Uterus (tissue), 4 donors: Measurements from ENCODE around the gene PLA2G2D. TPM values are rescaled to one million over a fixed set of nuclear protein-coding genes. Genes with fewer than 3 reads are reported as not detected.

Experiments used
- DNase-seq, 2 donors: peaks; one replicate each; pipeline ENCODE4 v3.0.0-alpha.2; 2019 to 2020
- H3K27ac ChIP-seq, 2 donors: fragments of 200-600 bp; sonication (generic); 1 replicate in 1 of 2; 2 replicates in 1 of 2; pipeline ENCODE4 v1.5.1; 2016 to 2018
- H3K27me3 ChIP-seq, 2 donors: fragments of 200-600 bp; sonication (generic); one replicate each; pipeline ENCODE4 v1.5.1; 2018 to 2019; ENCODE audit warnings: control low read depth in 1 of 2
- H3K36me3 ChIP-seq, 2 donors: fragments of 200-600 bp; sonication (generic); one replicate each; pipeline ENCODE4 v1.5.1; 2019; ENCODE audit warnings: control low read depth in 1 of 2
- H3K4me1 ChIP-seq, 2 donors: fragments of 200-600 bp; sonication (generic); one replicate each; pipeline ENCODE4 v1.5.1; 2018 to 2019; ENCODE audit warnings: control low read depth in 1 of 2
- H3K4me3 ChIP-seq, 2 donors: fragments of 200-600 bp; sonication (generic); 1 replicate in 1 of 2; 2 replicates in 1 of 2; pipeline ENCODE4 v1.5.1; 2018 to 2019; ENCODE audit warnings: mild to moderate bottlenecking in 1 of 2
- H3K9me3 ChIP-seq, 2 donors: fragments of 200-600 bp; sonication (generic); one replicate each; pipeline ENCODE4 v1.5.1; 2019; ENCODE audit warnings: control low read depth in 1 of 2
- CTCF ChIP-seq, 4 experiments: fragments of 200-600 bp in 2 of 4; fragments of 450-650 bp in 2 of 4; sonication (generic) in 2 of 4; IDR thresholded peaks; one replicate each; pipeline ENCODE4 v1.5.1; 2016 to 2019; ENCODE audit warnings: antibody characterized with exemption in 4 of 4, mild to moderate bottlenecking in 2 of 4, moderate library complexity in 1 of 4
- POLR2A ChIP-seq, 2 donors: fragments of 450-650 bp; IDR thresholded peaks; one replicate each; pipeline ENCODE4 v1.6.1; 2016; ENCODE audit warnings: antibody characterized with exemption in 2 of 2, mild to moderate bottlenecking in 1 of 2, moderate library complexity in 1 of 2
- intact Hi-C: fragments of 100-400 bp; cut with DNase I; formaldehyde crosslinking; loops from one replicate; pipeline ENCODE4 v1.15.1; 2023; ENCODE audit warnings: low total_unique reads
- total RNA-seq, 4 donors: library from RNA; depleted of rRNA in 3 of 4; stranded (reverse); fragments of >200 nt in 3 of 4; gene quantifications; one replicate each; pipeline versions ENCODE4 v1.1.0 to v1.2.4, GENCODE V29; 2014 to 2023
- donor health status: DM: yes; HTN: yes; CAD: no.

The PLA2G2D gene
- total RNA-seq, 4 donors from 2014 or later: not detected

DNA sequence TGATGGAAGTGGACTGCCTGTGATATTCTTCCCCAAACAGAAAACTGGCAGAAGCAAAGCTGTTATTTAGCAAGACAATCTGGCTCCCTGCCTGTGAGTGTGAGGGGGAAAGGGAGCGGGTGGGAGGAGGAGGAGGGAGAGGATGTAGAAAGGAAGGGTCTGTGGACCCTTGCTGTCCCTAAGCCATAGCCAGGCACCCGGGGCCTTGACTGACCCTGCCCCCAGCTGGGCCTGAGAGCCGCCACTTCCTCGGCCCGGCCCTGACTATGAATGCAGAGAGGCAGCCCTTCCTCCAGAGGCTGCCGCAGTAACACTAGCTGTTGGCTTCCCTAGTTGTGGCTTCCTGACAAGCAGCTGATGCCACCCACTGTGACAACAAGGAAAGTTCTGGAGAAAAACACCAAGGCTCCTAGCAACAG is 33.7 kb upstream of the PLA2G2D start:
- H3K4me1 ChIP-seq: no peaks in the 10 kb centered on the region
- no peak for DNase-seq
- H3K9me3 ChIP-seq: no peaks in the 10 kb centered on the region
- intact Hi-C loops: no loop called here
- H3K27me3 ChIP-seq: no peaks in the 10 kb centered on the region
- no peak overlapping the region for H3K4me3 ChIP-seq
- TF ChIP-seq CTCF (IDR thresholded peaks at IDR 0.05) (no peak), POLR2A (IDR thresholded peaks at IDR 0.05) (no peak)
- no peak overlapping the region for H3K27ac ChIP-seq
- H3K36me3 ChIP-seq: no peaks in the 10 kb centered on the region

DNA sequence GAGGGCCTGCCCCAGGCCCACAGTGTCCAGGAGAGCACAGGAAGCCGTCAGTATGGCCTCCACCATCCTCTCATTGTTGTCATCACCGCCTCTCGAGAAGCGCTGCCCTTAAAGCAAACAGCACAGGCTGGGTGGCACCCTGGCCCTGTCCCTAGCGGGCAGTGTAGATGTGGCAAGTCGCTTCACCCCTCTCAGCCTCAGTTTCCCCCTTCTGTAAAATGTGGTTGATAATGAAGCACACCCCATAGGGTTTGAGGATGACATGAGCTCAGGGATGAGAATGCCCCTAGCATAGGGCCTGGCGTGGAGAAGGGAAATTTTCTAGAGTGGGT is 33.2 kb upstream of the PLA2G2D start:
- Histone ChIP-seq H3K27me3 (no peaks in the 10 kb centered on the region), H3K9me3 (no peaks in the 10 kb centered on the region), H3K4me1 (no peaks in the 10 kb centered on the region), H3K27ac (no peak overlapping the region), H3K36me3 (no peaks in the 10 kb centered on the region), H3K4me3 (no peak overlapping the region)
- no peak for DNase-seq
- intact Hi-C loops: no loop called here
- TF ChIP-seq CTCF (IDR thresholded peaks at IDR 0.05): no peak

DNA sequence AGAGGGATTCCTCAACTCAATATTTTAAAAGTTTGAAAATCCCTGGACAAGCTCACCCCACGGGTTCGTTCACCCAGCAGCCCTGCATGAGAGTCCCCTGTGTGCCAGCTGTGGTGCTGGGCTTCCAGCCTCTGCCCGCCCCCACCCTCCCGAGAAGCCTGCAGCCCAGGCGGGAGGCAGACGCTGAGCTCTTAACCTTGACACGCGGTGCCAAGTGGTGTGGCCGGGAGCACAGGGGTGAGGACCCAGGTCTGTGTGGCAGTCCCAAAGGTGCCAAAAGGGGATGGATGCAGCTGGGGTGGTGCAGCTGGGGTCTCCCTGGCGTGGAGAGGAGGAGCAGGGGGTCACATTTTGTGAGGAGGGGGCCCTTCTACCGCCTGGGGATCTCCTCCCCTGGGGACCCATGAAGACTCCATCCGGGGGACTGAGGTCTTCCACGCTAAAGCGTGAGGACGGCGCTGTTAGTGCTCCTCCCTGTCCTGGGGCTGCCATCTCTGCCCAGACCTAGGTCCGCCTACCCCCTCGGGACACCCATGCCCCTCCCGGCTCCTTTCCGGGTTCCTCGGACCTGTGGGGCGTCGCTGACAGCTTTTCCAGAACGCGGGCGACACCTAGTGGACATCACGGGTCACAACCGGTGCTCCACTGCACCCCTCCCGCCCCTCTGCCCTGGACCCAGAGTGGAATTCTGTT is 32.7 kb upstream of the PLA2G2D start:
- TF ChIP-seq CTCF (IDR thresholded peaks at IDR 0.05) (peak; percentile 90 to 94 (median 92)), POLR2A (IDR thresholded peaks at IDR 0.05) (no peak)
- no peaks in the 10 kb centered on the region for H3K36me3 ChIP-seq
- peak overlapping the region; percentile 10 to 35 for H3K4me3 ChIP-seq
- intact Hi-C loops: no loop called here
- H3K4me1 ChIP-seq: no peaks in the 10 kb centered on the region
- peak; percentile 74 to 77 for DNase-seq
- no peaks in the 10 kb centered on the region for H3K9me3 ChIP-seq
- H3K27me3 ChIP-seq: no peaks in the 10 kb centered on the region
- H3K27ac ChIP-seq: no peak overlapping the region

DNA sequence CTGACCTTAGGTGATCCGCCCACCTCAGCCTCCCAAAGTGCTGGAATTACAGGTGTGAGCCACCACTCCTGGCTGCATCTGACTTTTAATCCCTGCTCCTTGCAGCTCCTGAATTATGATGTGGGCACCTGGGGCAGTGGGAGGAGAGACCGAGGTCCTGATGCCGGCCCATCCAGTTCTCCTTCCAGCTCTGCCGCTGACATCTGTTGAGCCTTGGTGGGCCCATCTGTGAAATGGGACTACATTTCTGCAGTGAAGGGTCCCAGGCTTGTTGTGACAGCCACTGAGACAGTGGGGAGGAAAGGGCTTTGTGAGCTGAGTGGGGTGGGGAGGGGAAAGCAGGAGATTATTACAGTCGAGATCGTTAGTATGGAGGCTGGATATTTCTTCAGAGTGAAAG is 31.6 kb upstream of the PLA2G2D start:
- H3K4me1 ChIP-seq: no peaks in the 10 kb centered on the region
- no peak overlapping the region for H3K4me3 ChIP-seq
- H3K27ac ChIP-seq: no peak overlapping the region
- intact Hi-C loops: no loop called here
- H3K36me3 ChIP-seq: no peaks in the 10 kb centered on the region
- H3K27me3 ChIP-seq: no peaks in the 10 kb centered on the region
- no peaks in the 10 kb centered on the region for H3K9me3 ChIP-seq
- no peak for TF ChIP-seq POLR2A (IDR thresholded peaks at IDR 0.05)
- no peak for TF ChIP-seq CTCF (IDR thresholded peaks at IDR 0.05)
- DNase-seq: no peak

DNA sequence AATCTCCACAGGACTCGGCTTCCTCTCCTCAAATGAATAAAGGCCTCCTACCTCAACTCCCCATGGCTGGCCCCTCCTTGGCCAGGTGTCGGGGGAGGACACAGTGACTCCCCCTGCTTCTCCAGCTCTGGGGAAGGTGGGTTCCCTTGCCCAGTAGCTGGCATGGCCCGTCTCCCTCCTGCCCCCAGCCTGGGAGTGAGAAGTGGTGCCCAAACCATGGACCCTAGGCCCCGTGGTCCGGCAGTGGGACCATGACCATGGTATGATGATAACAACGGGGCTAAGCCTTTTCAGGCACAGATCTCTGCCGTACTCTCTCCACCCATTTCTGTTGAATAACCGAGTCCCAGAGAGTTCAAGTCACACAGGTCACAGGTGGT is 31.0 kb upstream of the PLA2G2D start:
- Histone ChIP-seq H3K9me3 (no peaks in the 10 kb centered on the region), H3K4me1 (no peaks in the 10 kb centered on the region), H3K4me3 (no peak overlapping the region), H3K27me3 (no peaks in the 10 kb centered on the region), H3K27ac (no peak overlapping the region), H3K36me3 (no peaks in the 10 kb centered on the region)
- no peak for DNase-seq
- intact Hi-C loops: no loop called here
- TF ChIP-seq CTCF (IDR thresholded peaks at IDR 0.05) (no peak), POLR2A (IDR thresholded peaks at IDR 0.05) (no peak)
